ES-I3 (cell line): ENCODE results near the gene TRMO.

ENCODE experiments used
- H3K36me3 ChIP-seq: 2 replicates; pipeline ENCODE4 v1.6.1; 2013; ENCODE audit warnings: mild to moderate bottlenecking, low read length, control low read depth, moderate library complexity; ENCODE audit not compliant: insufficient read depth
- H3K4me1 ChIP-seq: 2 replicates; pipeline ENCODE4 v1.6.1; 2013; ENCODE audit warnings: mild to moderate bottlenecking, control low read depth, low read length; ENCODE audit not compliant: insufficient read depth
- H3K9ac ChIP-seq: 2 replicates; pipeline ENCODE4 v1.6.1; 2013; ENCODE audit warnings: low read depth, mild to moderate bottlenecking, low read length, moderate library complexity
- H3K9me3 ChIP-seq: 2 replicates; pipeline ENCODE4 v1.6.1; 2013; ENCODE audit warnings: mild to moderate bottlenecking, low read length, moderate library complexity; ENCODE audit not compliant: control insufficient read depth, insufficient read depth

Gene TRMO

DNA sequence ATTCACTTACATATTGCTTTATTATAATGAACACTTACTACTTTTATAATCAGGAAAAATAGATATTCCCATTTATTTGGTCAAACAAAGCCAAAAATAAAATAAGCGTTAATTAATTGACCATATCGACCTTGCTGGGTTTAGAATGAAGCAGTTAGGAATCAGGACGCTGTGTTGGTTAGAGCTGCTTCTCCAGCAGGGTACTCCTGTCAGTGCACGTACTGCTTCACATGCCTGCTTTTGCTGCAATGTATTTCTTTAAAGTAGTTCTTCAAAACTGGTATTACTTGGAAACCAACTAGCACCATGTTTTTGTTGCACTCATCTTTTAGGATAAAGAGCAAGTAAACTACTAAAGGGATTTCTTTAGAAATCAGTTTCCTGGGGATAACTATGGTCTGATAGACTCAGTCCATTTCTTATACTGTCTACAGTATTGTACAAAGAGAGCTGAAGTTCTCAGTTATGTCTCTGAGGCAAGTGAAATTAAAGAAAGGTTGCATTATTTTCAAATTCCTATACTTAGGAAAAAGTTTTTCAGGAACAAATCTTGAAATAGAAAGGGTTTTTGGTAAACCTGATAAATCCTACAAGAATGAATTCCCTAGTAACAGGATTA, 6.8 kb upstream of the TRMO start:
- Histone ChIP-seq H3K36me3 (no peaks in the 10 kb centered on the region), H3K9me3 (no peaks in the 10 kb centered on the region), H3K4me1 (no peaks in the 10 kb centered on the region), H3K9ac (no peak overlapping the region)

GRCh38 chr9:97925497-97926334, 3.4 kb upstream of the TRMO start:
- Histone ChIP-seq H3K4me1 (no peaks in the 10 kb centered on the region), H3K36me3 (no peaks in the 10 kb centered on the region), H3K9me3 (no peaks in the 10 kb centered on the region), H3K9ac (no peak overlapping the region)

DNA sequence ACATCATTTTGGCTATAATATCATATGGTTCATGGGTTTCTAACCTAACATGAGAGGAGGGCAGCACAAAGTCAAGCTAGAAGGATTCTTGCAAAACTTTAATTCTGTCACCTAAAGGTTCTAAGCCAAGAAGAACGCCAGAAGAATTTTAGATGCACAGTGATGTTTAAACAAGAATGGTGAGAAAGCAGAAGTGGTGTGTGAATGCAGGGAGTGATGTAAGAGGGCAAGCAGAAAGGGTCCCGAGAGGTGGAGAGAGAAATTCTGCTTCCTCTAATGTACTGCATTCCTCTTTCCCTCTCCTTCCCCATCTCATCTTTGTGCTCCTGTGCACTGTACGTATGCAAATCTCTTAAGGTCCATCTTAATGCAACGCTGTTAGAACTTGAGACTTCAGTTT, 2.1 kb upstream of the TRMO start:
- Histone ChIP-seq H3K9ac (no peak overlapping the region), H3K9me3 (no peaks in the 10 kb centered on the region), H3K4me1 (no peaks in the 10 kb centered on the region), H3K36me3 (no peaks in the 10 kb centered on the region)

DNA sequence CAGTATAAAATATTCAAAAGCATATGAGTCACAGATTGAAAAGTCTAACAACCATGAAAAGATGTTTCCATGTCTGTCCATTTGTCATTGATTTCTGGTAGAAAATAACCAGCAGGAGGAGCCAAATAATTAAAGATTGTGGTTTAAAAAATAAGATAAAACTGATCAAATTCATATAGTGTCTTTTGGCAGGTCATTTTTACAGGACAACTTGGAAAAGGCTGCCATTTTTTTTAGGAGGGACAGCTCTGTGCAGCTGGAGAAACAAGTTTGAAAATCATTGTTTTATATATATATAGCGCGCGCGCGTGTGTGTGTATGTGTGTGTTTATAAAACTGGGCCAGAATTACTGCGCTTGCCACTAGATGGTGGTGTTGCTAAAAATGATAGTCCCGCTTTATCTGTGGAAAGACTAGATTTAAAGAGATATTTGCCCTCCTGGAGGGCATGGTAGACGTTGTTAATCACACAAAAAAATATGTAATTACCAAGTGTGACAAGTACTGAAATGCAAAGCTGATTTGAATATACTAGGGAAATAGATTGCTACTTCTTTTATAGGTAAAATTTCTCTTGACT, 1.3 kb upstream of the TRMO start:
- H3K36me3 ChIP-seq: no peaks in the 10 kb centered on the region
- no peaks in the 10 kb centered on the region for H3K4me1 ChIP-seq
- H3K9ac ChIP-seq: peak overlapping the region; percentile 73; the same call in 1 of the 2 replicates
- no peaks in the 10 kb centered on the region for H3K9me3 ChIP-seq

GRCh38 chr9:97919217-97919813, 3.0 kb downstream of the TRMO start:
- H3K9ac ChIP-seq: no peak overlapping the region
- H3K4me1 ChIP-seq: no peaks in the 10 kb centered on the region
- H3K9me3 ChIP-seq: no peaks in the 10 kb centered on the region
- no peaks in the 10 kb centered on the region for H3K36me3 ChIP-seq

GRCh38 chr9:97918611-97919010, 3.7 kb downstream of the TRMO start:
- Histone ChIP-seq H3K9me3 (no peaks in the 10 kb centered on the region), H3K4me1 (no peaks in the 10 kb centered on the region), H3K9ac (no peak overlapping the region), H3K36me3 (no peaks in the 10 kb centered on the region)

DNA sequence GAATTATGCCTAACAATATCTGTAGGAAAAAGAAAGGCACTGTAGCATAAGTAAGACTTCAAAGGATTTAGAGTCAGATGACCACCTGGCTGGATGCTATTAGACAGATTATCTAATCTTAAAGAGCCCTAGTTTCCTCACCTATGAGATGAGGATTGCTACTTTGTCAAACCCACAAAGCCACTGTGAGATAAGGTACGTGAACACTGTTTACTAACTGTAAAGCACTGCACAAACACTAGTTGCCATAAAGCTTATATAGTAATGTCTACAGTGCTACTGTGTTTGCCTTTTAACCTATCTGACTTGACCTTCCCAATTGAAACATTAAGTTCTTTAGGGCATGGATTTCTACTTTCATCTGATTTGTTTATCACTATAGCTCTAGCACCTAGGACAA, 10.3 kb downstream of the TRMO start:
- no peaks in the 10 kb centered on the region for H3K36me3 ChIP-seq
- H3K9ac ChIP-seq: no peak overlapping the region
- no peaks in the 10 kb centered on the region for H3K9me3 ChIP-seq
- H3K4me1 ChIP-seq: no peaks in the 10 kb centered on the region

GRCh38 chr9:97911528-97911927, 10.8 kb downstream of the TRMO start:
- Histone ChIP-seq H3K36me3 (no peaks in the 10 kb centered on the region), H3K9me3 (no peaks in the 10 kb centered on the region), H3K9ac (no peak overlapping the region), H3K4me1 (no peaks in the 10 kb centered on the region)

DNA sequence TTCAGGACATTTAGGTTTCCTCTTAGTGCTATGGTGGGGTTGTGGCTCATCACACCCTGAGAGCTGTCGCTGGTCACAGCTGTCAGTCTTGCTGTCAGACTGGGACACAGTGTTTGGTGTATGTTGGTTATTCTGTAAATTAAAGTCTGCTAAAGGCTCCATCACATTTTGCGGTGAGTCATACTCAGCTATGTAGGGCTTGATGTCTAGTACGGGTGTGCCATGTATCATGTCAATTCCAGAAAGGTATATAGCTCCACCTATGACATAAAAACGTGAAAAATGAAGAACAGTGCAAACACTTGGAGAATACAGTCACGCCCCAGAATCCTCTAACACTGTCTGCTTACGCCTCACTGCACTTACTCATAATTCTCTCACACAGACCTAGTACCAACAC, 11.9 kb downstream of the TRMO start:
- Histone ChIP-seq H3K9ac (no peak overlapping the region), H3K9me3 (no peaks in the 10 kb centered on the region), H3K36me3 (no peaks in the 10 kb centered on the region), H3K4me1 (no peaks in the 10 kb centered on the region)

- H3K4me1 ChIP-seq: no peaks in the 10 kb centered on the region
- no peaks in the 10 kb centered on the region for H3K9me3 ChIP-seq
- no peak overlapping the region for H3K9ac ChIP-seq
- no peaks in the 10 kb centered on the region for H3K36me3 ChIP-seq
Measured at GRCh38 chr9:97908705-97909104, 13.6 kb downstream of the TRMO start.

- Histone ChIP-seq H3K9ac (no peak overlapping the region), H3K36me3 (no peaks in the 10 kb centered on the region)
Measured at GRCh38 chr9:97907632-97908031, 14.7 kb downstream of the TRMO start.

DNA sequence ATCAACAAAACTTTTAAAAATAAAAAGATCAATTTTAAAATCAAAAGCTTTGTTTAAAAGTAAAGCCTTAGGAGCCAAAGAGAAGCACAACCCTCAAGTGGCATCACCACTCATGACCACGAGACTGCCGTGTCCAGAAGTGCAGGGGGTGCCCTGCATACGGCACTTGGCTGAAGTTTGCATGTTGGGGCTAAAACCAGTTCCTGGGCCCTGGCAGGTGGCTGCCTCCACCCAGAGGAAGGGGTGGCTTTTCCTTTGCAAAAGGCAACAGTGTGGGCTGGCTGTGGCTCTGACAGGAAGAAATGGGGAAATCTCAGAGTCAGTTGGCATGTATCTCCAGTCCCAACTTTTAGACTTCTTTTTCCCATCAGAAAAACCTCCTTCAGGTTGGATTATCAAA, 15.3 kb downstream of the TRMO start:
- H3K9me3 ChIP-seq: no peaks in the 10 kb centered on the region
- H3K4me1 ChIP-seq: no peaks in the 10 kb centered on the region
- H3K9ac ChIP-seq: no peak overlapping the region
- H3K36me3 ChIP-seq: no peaks in the 10 kb centered on the region

More at GRCh38 chr9:97907632-97908031, 14.7 kb downstream of the TRMO start:
- no peaks in the 10 kb centered on the region for H3K9me3 ChIP-seq
- no peaks in the 10 kb centered on the region for H3K4me1 ChIP-seq

- no peak overlapping the region for H3K9ac ChIP-seq
- H3K36me3 ChIP-seq: no peaks in the 10 kb centered on the region
- no peaks in the 10 kb centered on the region for H3K9me3 ChIP-seq
- H3K4me1 ChIP-seq: no peaks in the 10 kb centered on the region
Measured at GRCh38 chr9:97906236-97906831, 16.0 kb downstream of the TRMO start.

- no peaks in the 10 kb centered on the region for H3K4me1 ChIP-seq
- no peaks in the 10 kb centered on the region for H3K9me3 ChIP-seq
- H3K36me3 ChIP-seq: no peaks in the 10 kb centered on the region
- no peak overlapping the region for H3K9ac ChIP-seq
Measured at GRCh38 chr9:97905228-97905627, 17.1 kb downstream of the TRMO start.
